ENCODE results near the gene ADAM11. TPM values are rescaled to one million over a fixed set of nuclear protein-coding genes. Genes with fewer than 3 reads are reported as not detected.

ADAM11 gene
- total and polyA plus RNA-seq, 7 experiments from 2014 or later: 0.08 to 1.5 (median 0.63) TPM; not detected in 1

- no peaks in the 10 kb centered on the region for H3K9me3 Mint-ChIP-seq
- H3K27ac Mint-ChIP-seq: no peak overlapping the region
- no peaks in the 10 kb centered on the region for H3K36me3 ChIP-seq (ENCODE audit: control insufficient read depth in 2 of 3, insufficient read depth in 3 of 3, low read length in 3 of 3)
- ATAC-seq: no peak
- H3K27ac ChIP-seq (ENCODE audit: low read depth, low read length): no peak overlapping the region
- ChIA-PET POLR2A (no interaction called here), CTCF (no interaction called here)
- peaks cover 19 to 49% (median 31%) of the 10 kb centered on the region in 5 donors for H3K27me3 Mint-ChIP-seq
- peaks cover 0 to 4% of the 10 kb centered on the region in 2 donors for H3K4me1 ChIP-seq (ENCODE audit: control insufficient read depth in 2 of 2, insufficient read depth in 2 of 2, low read length in 2 of 2)
- peaks cover 0 to 15% of the 10 kb centered on the region in 2 donors for H3K27me3 ChIP-seq (ENCODE audit: control insufficient read depth in 2 of 2, insufficient read depth in 2 of 2, low read length in 2 of 2)
- no peak for DNase-seq
- intact Hi-C loops (cut with micrococcal nuclease): no loop called here
- H3K9me3 ChIP-seq (ENCODE audit: control insufficient read depth in 2 of 3, low read length in 3 of 3): no peaks in the 10 kb centered on the region
- H3K36me3 Mint-ChIP-seq: no peaks in the 10 kb centered on the region
- H3K4me1 Mint-ChIP-seq: peaks cover 0 to 4% (median 2%) of the 10 kb centered on the region in 7 donors
- H3K4me3 Mint-ChIP-seq: no peak overlapping the region
- no peak overlapping the region for H3K4me3 ChIP-seq (ENCODE audit: low read length)
Observed at GRCh38 chr17:44761932-44762810, 3.4 kb downstream of the ADAM11 start.

GRCh38 chr17:44763170-44763569 lies 4.4 kb downstream of the ADAM11 start:
- no peak overlapping the region for H3K27ac ChIP-seq (ENCODE audit: low read depth, low read length)

GRCh38 chr17:44765965-44766364 lies 7.2 kb downstream of the ADAM11 start:
- no peak for ATAC-seq
- Mint-ChIP-seq H3K27me3 (peaks cover 6 to 38% (median 15%) of the 10 kb centered on the region in 5 donors), H3K4me1 (peaks cover 0 to 9% (median 0%) of the 10 kb centered on the region in 7 donors), H3K27ac (no peak overlapping the region), H3K9me3 (no peaks in the 10 kb centered on the region), H3K36me3 (no peaks in the 10 kb centered on the region), H3K4me3 (no peak overlapping the region)
- Histone ChIP-seq H3K27ac (ENCODE audit: low read depth, low read length) (no peak overlapping the region), H3K9me3 (ENCODE audit: control insufficient read depth in 2 of 3, low read length in 3 of 3) (no peaks in the 10 kb centered on the region), H3K4me1 (ENCODE audit: control insufficient read depth in 2 of 2, insufficient read depth in 2 of 2, low read length in 2 of 2) (no peaks in the 10 kb centered on the region), H3K36me3 (ENCODE audit: control insufficient read depth in 2 of 3, insufficient read depth in 3 of 3, low read length in 3 of 3) (no peaks in the 10 kb centered on the region), H3K4me3 (ENCODE audit: low read length) (no peak overlapping the region), H3K27me3 (ENCODE audit: control insufficient read depth in 2 of 2, insufficient read depth in 2 of 2, low read length in 2 of 2) (no peaks in the 10 kb centered on the region)
- POLR2A ChIA-PET: no interaction called here
- intact Hi-C loops (cut with micrococcal nuclease): no loop called here
- DNase-seq: no peak
- CTCF ChIA-PET: no interaction called here

More at GRCh38 chr17:44763170-44763569, 4.4 kb downstream of the ADAM11 start:
- Mint-ChIP-seq H3K9me3 (no peaks in the 10 kb centered on the region), H3K27ac (no peak overlapping the region), H3K4me1 (peaks cover 0 to 3% (median under 1%) of the 10 kb centered on the region in 7 donors), H3K36me3 (no peaks in the 10 kb centered on the region), H3K4me3 (no peak overlapping the region), H3K27me3 (peaks cover 14 to 41% (median 25%) of the 10 kb centered on the region in 5 donors)
- Histone ChIP-seq H3K9me3 (ENCODE audit: control insufficient read depth in 2 of 3, low read length in 3 of 3) (no peaks in the 10 kb centered on the region), H3K36me3 (ENCODE audit: control insufficient read depth in 2 of 3, insufficient read depth in 3 of 3, low read length in 3 of 3) (no peaks in the 10 kb centered on the region), H3K4me3 (ENCODE audit: low read length) (no peak overlapping the region), H3K27me3 (ENCODE audit: control insufficient read depth in 2 of 2, insufficient read depth in 2 of 2, low read length in 2 of 2) (peaks cover 0 to 8% of the 10 kb centered on the region in 2 donors), H3K4me1 (ENCODE audit: control insufficient read depth in 2 of 2, insufficient read depth in 2 of 2, low read length in 2 of 2) (peaks cover 0 to 4% of the 10 kb centered on the region in 2 donors)
- POLR2A ChIA-PET: no interaction called here
- intact Hi-C loops (cut with micrococcal nuclease): no loop called here
- CTCF ChIA-PET: no interaction called here
- DNase-seq (no peak), ATAC-seq (no peak)

- no peak for ATAC-seq
- no peaks in the 10 kb centered on the region for H3K27me3 ChIP-seq (ENCODE audit: control insufficient read depth in 2 of 2, insufficient read depth in 2 of 2, low read length in 2 of 2)
- no peak overlapping the region for H3K4me3 ChIP-seq (ENCODE audit: low read length)
- H3K27ac ChIP-seq (ENCODE audit: low read depth, low read length): no peak overlapping the region
- no peaks in the 10 kb centered on the region for H3K9me3 ChIP-seq (ENCODE audit: control insufficient read depth in 2 of 3, low read length in 3 of 3)
- Mint-ChIP-seq H3K27ac (no peak overlapping the region), H3K27me3 (peaks cover under 1 to 32% (median 10%) of the 10 kb centered on the region in 5 donors), H3K4me3 (no peak overlapping the region), H3K4me1 (peaks cover 0 to 9% (median 0%) of the 10 kb centered on the region in 7 donors), H3K36me3 (no peaks in the 10 kb centered on the region), H3K9me3 (no peaks in the 10 kb centered on the region)
- no peaks in the 10 kb centered on the region for H3K36me3 ChIP-seq (ENCODE audit: control insufficient read depth in 2 of 3, insufficient read depth in 3 of 3, low read length in 3 of 3)
- H3K4me1 ChIP-seq (ENCODE audit: control insufficient read depth in 2 of 2, insufficient read depth in 2 of 2, low read length in 2 of 2): no peaks in the 10 kb centered on the region
- no peak for DNase-seq
- POLR2A ChIA-PET: no interaction called here
- intact Hi-C loops (cut with micrococcal nuclease): no loop called here
- CTCF ChIA-PET: no interaction called here
Observed at GRCh38 chr17:44766409-44767038, 7.7 kb downstream of the ADAM11 start.

GRCh38 chr17:44767493-44767892 lies 8.7 kb downstream of the ADAM11 start:
- intact Hi-C loops (cut with micrococcal nuclease): no loop called here
- H3K27me3 Mint-ChIP-seq: peaks cover 0 to 26% (median 9%) of the 10 kb centered on the region in 5 donors
- Histone ChIP-seq H3K27ac (ENCODE audit: low read depth, low read length) (no peak overlapping the region), H3K36me3 (ENCODE audit: control insufficient read depth in 2 of 3, insufficient read depth in 3 of 3, low read length in 3 of 3) (no peaks in the 10 kb centered on the region), H3K4me3 (ENCODE audit: low read length) (no peak overlapping the region), H3K27me3 (ENCODE audit: control insufficient read depth in 2 of 2, insufficient read depth in 2 of 2, low read length in 2 of 2) (no peaks in the 10 kb centered on the region), H3K9me3 (ENCODE audit: control insufficient read depth in 2 of 3, low read length in 3 of 3) (no peaks in the 10 kb centered on the region), H3K4me1 (ENCODE audit: control insufficient read depth in 2 of 2, insufficient read depth in 2 of 2, low read length in 2 of 2) (no peaks in the 10 kb centered on the region)
- no peaks in the 10 kb centered on the region for H3K9me3 Mint-ChIP-seq
- no peak for DNase-seq
- H3K27ac Mint-ChIP-seq: no peak overlapping the region
- no peak overlapping the region for H3K4me3 Mint-ChIP-seq
- peak; percentile 35 for ATAC-seq
- POLR2A ChIA-PET: no interaction called here
- CTCF ChIA-PET: no interaction called here
- H3K36me3 Mint-ChIP-seq: no peaks in the 10 kb centered on the region
- peaks cover 0 to 9% (median 0%) of the 10 kb centered on the region in 7 donors for H3K4me1 Mint-ChIP-seq

GRCh38 chr17:44768505-44769142 lies 9.8 kb downstream of the ADAM11 start:
- CTCF ChIA-PET: interaction anchor here (0.5 kb wide), 1 partner anchor 179 kb away, joined by 5 read pairs; no protein-coding TSS in a partner anchor
- Histone ChIP-seq H3K9me3 (ENCODE audit: control insufficient read depth in 2 of 3, low read length in 3 of 3) (no peaks in the 10 kb centered on the region), H3K4me3 (ENCODE audit: low read length) (no peak overlapping the region), H3K27ac (ENCODE audit: low read depth, low read length) (no peak overlapping the region), H3K36me3 (ENCODE audit: control insufficient read depth in 2 of 3, insufficient read depth in 3 of 3, low read length in 3 of 3) (no peaks in the 10 kb centered on the region), H3K27me3 (ENCODE audit: control insufficient read depth in 2 of 2, insufficient read depth in 2 of 2, low read length in 2 of 2) (no peaks in the 10 kb centered on the region), H3K4me1 (ENCODE audit: control insufficient read depth in 2 of 2, insufficient read depth in 2 of 2, low read length in 2 of 2) (no peaks in the 10 kb centered on the region)
- peak overlapping the region in 1 of 10 donors; percentile 17 for H3K4me3 Mint-ChIP-seq
- DNase-seq (no peak), ATAC-seq (no peak)
- H3K9me3 Mint-ChIP-seq: no peaks in the 10 kb centered on the region
- H3K4me1 Mint-ChIP-seq: peaks cover 0 to 9% (median 0%) of the 10 kb centered on the region in 7 donors
- POLR2A ChIA-PET: no interaction called here
- H3K27ac Mint-ChIP-seq: no peak overlapping the region
- H3K36me3 Mint-ChIP-seq: no peaks in the 10 kb centered on the region
- intact Hi-C loops (cut with micrococcal nuclease): no loop called here
- peaks cover 0 to 22% (median 11%) of the 10 kb centered on the region in 5 donors for H3K27me3 Mint-ChIP-seq

Data from naive thymus-derived CD4-positive, alpha-beta T cell (primary cell).